Esophagus squamous epithelium (tissue), 4 donors: Measurements from ENCODE around the gene SFR1.

Experiments used
- POLR2A ChIP-seq, 4 donors: fragments of 450-650 bp; IDR thresholded peaks; one replicate each; pipeline ENCODE4 v1.6.1; 2017; ENCODE audit warnings: antibody characterized with exemption in 4 of 4, mild to moderate bottlenecking in 4 of 4, moderate library complexity in 3 of 4
- TF ChIP-seq, protein P1 (sequence below), 6 experiments: fragments of 450-650 bp in 4 of 6; fragments of 200-600 bp in 2 of 6; sonication (generic) in 2 of 6; IDR thresholded peaks; one replicate each; pipeline ENCODE4 v1.5.1; 2016 to 2019; ENCODE audit warnings: antibody characterized with exemption in 6 of 6, mild to moderate bottlenecking in 4 of 6, moderate library complexity in 4 of 6

DNA sequence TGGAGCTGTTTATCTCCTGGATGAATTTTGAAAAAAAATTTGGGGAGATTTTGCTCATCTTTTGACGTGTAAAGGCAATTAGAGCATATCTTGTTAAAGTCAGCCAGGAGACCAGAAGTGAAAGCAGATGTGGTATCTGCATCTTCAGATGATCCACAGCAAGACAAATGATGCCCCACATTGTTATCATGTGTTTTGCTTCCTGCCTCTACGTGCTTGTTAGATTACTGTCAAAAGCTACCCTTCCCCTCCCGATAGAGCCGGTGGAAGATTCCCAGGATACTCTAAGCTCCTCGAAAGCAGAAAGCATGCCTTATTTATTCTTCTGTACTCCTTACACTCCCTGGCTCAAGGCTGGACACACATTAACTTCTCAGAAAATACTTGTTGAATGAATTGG is 49.2 kb upstream of the SFR1 start:
- TF ChIP-seq, protein P1, sequence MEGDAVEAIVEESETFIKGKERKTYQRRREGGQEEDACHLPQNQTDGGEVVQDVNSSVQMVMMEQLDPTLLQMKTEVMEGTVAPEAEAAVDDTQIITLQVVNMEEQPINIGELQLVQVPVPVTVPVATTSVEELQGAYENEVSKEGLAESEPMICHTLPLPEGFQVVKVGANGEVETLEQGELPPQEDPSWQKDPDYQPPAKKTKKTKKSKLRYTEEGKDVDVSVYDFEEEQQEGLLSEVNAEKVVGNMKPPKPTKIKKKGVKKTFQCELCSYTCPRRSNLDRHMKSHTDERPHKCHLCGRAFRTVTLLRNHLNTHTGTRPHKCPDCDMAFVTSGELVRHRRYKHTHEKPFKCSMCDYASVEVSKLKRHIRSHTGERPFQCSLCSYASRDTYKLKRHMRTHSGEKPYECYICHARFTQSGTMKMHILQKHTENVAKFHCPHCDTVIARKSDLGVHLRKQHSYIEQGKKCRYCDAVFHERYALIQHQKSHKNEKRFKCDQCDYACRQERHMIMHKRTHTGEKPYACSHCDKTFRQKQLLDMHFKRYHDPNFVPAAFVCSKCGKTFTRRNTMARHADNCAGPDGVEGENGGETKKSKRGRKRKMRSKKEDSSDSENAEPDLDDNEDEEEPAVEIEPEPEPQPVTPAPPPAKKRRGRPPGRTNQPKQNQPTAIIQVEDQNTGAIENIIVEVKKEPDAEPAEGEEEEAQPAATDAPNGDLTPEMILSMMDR (IDR thresholded peaks at IDR 0.05), result no peak
- no peak for TF ChIP-seq POLR2A (IDR thresholded peaks at IDR 0.05)
